Liver (tissue), 9 donors: ENCODE results near the gene EGFLAM. TPM values are rescaled to one million over a fixed set of nuclear protein-coding genes. Genes with fewer than 3 reads are reported as not detected.

Source experiments
- DNase-seq: peaks from one replicate; pipeline ENCODE4 v3.0.0-alpha.2; 2017; ENCODE audit warnings: low spot score
- H3K27ac ChIP-seq, 2 donors: one replicate each; pipeline ENCODE4 v1.7.0; 2013; ENCODE audit warnings: inconsistent platforms in 2 of 2, low read length in 2 of 2, control low read depth in 1 of 2, low read depth in 1 of 2, mild to moderate bottlenecking in 1 of 2
- H3K27me3 ChIP-seq, 4 donors: one replicate each; pipeline versions ENCODE4 v1.6.1 to v1.7.0; 2013; ENCODE audit warnings: low read length in 3 of 4, inconsistent platforms in 1 of 4, mild to moderate bottlenecking in 1 of 4, moderate library complexity in 1 of 4; ENCODE audit not compliant: control insufficient read depth in 4 of 4, insufficient read depth in 4 of 4
- H3K36me3 ChIP-seq, 4 donors: one replicate each; pipeline versions ENCODE4 v1.6.1 to v1.7.0; 2013; ENCODE audit warnings: low read length in 3 of 4, mild to moderate bottlenecking in 3 of 4, low read depth in 1 of 4, moderate library complexity in 1 of 4; ENCODE audit not compliant: control insufficient read depth in 4 of 4, insufficient read depth in 3 of 4
- H3K4me1 ChIP-seq, 4 donors: one replicate each; pipeline versions ENCODE4 v1.6.1 to v1.7.0; 2013; ENCODE audit warnings: low read length in 3 of 4, mild to moderate bottlenecking in 3 of 4, moderate library complexity in 1 of 4; ENCODE audit not compliant: control insufficient read depth in 4 of 4, insufficient read depth in 4 of 4
- H3K4me3 ChIP-seq, 3 donors: one replicate each; pipeline versions ENCODE4 v1.6.1 to v1.7.0; 2013; ENCODE audit warnings: low read length in 3 of 3, control low read depth in 1 of 3, low read depth in 1 of 3, mild to moderate bottlenecking in 1 of 3
- H3K9ac ChIP-seq, 2 donors: one replicate each; pipeline ENCODE4 v1.7.0; 2013; ENCODE audit warnings: low read length in 2 of 2, mild to moderate bottlenecking in 2 of 2, moderate library complexity in 2 of 2, control low read depth in 1 of 2, low read depth in 1 of 2
- H3K9me3 ChIP-seq, 4 donors: one replicate each; pipeline versions ENCODE4 v1.6.1 to v1.7.0; 2013; ENCODE audit warnings: low read length in 3 of 4; ENCODE audit not compliant: control insufficient read depth in 4 of 4
- ATF3 ChIP-seq: IDR thresholded peaks from 2 replicates; pipeline ENCODE4 v1.6.1; 2016; ENCODE audit warnings: antibody characterized with exemption
- FOXA1 ChIP-seq: IDR thresholded peaks from 2 replicates; pipeline ENCODE4 v1.6.1; 2016; ENCODE audit warnings: antibody characterized with exemption
- FOXA2 ChIP-seq: IDR thresholded peaks from 2 replicates; pipeline ENCODE4 v1.6.1; 2016; ENCODE audit warnings: antibody characterized with exemption
- HNF4A ChIP-seq, 2 donors: conservative IDR thresholded peaks; 2 replicates each; pipeline ENCODE4 v1.6.1; 2016; ENCODE audit warnings: antibody characterized with exemption in 2 of 2, mild to moderate bottlenecking in 2 of 2
- HNF4G ChIP-seq: IDR thresholded peaks from 2 replicates; pipeline ENCODE4 v1.6.1; 2016; ENCODE audit warnings: antibody characterized with exemption
- JUND ChIP-seq, 2 donors: IDR thresholded peaks; 2 replicates each; pipeline ENCODE4 v1.6.1; 2016; ENCODE audit warnings: antibody characterized with exemption in 2 of 2
- NR2F2 ChIP-seq: IDR thresholded peaks from 2 replicates; pipeline ENCODE4 v1.6.1; 2016; ENCODE audit warnings: antibody characterized with exemption
- RXRA ChIP-seq, 2 donors: IDR thresholded peaks; 2 replicates each; pipeline ENCODE4 v1.6.1; 2017 to 2018; ENCODE audit warnings: antibody characterized with exemption in 2 of 2, mild to moderate bottlenecking in 1 of 2
- SP1 ChIP-seq: IDR thresholded peaks from 2 replicates; pipeline ENCODE4 v1.6.1; 2018; ENCODE audit warnings: antibody characterized with exemption, mild to moderate bottlenecking
- ZBTB33 ChIP-seq: IDR thresholded peaks from 2 replicates; pipeline ENCODE4 v1.6.1; 2016; ENCODE audit warnings: antibody characterized with exemption
- WGBS: extraction: QIAGEN DNeasy Blood & Tissue Kit; methylation state at CpG from one replicate; pipeline ENCODE4 v1.1.7; 2013; 5-methylcytosine and 5-hydroxymethylcytosine counted together
- polyA plus RNA-seq, 2 donors: library from polyadenylated mRNA; stranded (reverse) in 1 of 2; unstranded in 1 of 2; fragments of 200-250 nt in 1 of 2; fragments of >200 nt in 1 of 2; fragmentation: Nextera tagmentation in 1 of 2; extraction: Ambion mirVana in 1 of 2; gene quantifications; one replicate each; pipeline versions ENCODE4 v1.2.1 to v1.2.3, GENCODE V29; 2013 to 2015
- total RNA-seq, 2 donors: library from RNA; depleted of rRNA; stranded (reverse); fragments of >200 nt; gene quantifications; one replicate each; pipeline ENCODE4 v1.2.3, GENCODE V29; 2014
- TF ChIP-seq, protein P1 (sequence below): IDR thresholded peaks from 2 replicates; pipeline ENCODE4 v1.6.1; 2016; ENCODE audit warnings: antibody characterized with exemption, mild to moderate bottlenecking
- donor health status: healthy.
- donor health status: healthy.
- donor health status: healthy.
- donor health status: healthy.
- donor health status: healthy.

EGFLAM gene
- total and polyA plus RNA-seq, 4 donors = 1.1 to 4.9 (median 1.9) TPM

- Histone ChIP-seq H3K9ac (no peak overlapping the region), H3K9me3 (no peaks in the 10 kb centered on the region), H3K27ac (peak overlapping the region; percentile 65 to 76), H3K4me1 (peaks cover 0 to 8% (median 5%) of the 10 kb centered on the region in 4 donors), H3K4me3 (no peak overlapping the region), H3K27me3 (peaks cover 0 to 3% (median 0%) of the 10 kb centered on the region in 4 donors), H3K36me3 (no peaks in the 10 kb centered on the region)
- TF ChIP-seq ATF3 (no peak), JUND (IDR thresholded peaks at IDR 0.05) (no peak), HNF4G (no peak), HNF4A (conservative IDR thresholded peaks at IDR 0.05) (no peak), FOXA1 (no peak), SP1 (no peak)
- DNase-seq = no peak
- 88% methylated on average over 12 of the region's 12 CpGs for WGBS
These were observed 209.9 kb downstream of the EGFLAM start for GRCh38 chr5:38468202-38468673.

GRCh38 chr5:38468978-38469706 lies 210.8 kb downstream of the EGFLAM start:
- no peak for DNase-seq
- Histone ChIP-seq H3K27ac (peak overlapping the region; percentile 65 to 76), H3K4me3 (no peak overlapping the region), H3K4me1 (peaks cover 0 to 3% (median 1%) of the 10 kb centered on the region in 4 donors), H3K9ac (no peak overlapping the region), H3K9me3 (no peaks in the 10 kb centered on the region), H3K27me3 (peaks cover 0 to 3% (median 0%) of the 10 kb centered on the region in 4 donors), H3K36me3 (no peaks in the 10 kb centered on the region)
- 83% methylated on average over 18 of the region's 18 CpGs for WGBS
- peak; percentile 77 for TF ChIP-seq SP1
- TF ChIP-seq NR2F2 = peak; percentile 84
- no peak for TF ChIP-seq ZBTB33
- TF ChIP-seq, protein P1, sequence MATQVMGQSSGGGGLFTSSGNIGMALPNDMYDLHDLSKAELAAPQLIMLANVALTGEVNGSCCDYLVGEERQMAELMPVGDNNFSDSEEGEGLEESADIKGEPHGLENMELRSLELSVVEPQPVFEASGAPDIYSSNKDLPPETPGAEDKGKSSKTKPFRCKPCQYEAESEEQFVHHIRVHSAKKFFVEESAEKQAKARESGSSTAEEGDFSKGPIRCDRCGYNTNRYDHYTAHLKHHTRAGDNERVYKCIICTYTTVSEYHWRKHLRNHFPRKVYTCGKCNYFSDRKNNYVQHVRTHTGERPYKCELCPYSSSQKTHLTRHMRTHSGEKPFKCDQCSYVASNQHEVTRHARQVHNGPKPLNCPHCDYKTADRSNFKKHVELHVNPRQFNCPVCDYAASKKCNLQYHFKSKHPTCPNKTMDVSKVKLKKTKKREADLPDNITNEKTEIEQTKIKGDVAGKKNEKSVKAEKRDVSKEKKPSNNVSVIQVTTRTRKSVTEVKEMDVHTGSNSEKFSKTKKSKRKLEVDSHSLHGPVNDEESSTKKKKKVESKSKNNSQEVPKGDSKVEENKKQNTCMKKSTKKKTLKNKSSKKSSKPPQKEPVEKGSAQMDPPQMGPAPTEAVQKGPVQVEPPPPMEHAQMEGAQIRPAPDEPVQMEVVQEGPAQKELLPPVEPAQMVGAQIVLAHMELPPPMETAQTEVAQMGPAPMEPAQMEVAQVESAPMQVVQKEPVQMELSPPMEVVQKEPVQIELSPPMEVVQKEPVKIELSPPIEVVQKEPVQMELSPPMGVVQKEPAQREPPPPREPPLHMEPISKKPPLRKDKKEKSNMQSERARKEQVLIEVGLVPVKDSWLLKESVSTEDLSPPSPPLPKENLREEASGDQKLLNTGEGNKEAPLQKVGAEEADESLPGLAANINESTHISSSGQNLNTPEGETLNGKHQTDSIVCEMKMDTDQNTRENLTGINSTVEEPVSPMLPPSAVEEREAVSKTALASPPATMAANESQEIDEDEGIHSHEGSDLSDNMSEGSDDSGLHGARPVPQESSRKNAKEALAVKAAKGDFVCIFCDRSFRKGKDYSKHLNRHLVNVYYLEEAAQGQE = no peak
- TF ChIP-seq RXRA (IDR thresholded peaks at IDR 0.05) = peak; percentile 28 to 75

DNA sequence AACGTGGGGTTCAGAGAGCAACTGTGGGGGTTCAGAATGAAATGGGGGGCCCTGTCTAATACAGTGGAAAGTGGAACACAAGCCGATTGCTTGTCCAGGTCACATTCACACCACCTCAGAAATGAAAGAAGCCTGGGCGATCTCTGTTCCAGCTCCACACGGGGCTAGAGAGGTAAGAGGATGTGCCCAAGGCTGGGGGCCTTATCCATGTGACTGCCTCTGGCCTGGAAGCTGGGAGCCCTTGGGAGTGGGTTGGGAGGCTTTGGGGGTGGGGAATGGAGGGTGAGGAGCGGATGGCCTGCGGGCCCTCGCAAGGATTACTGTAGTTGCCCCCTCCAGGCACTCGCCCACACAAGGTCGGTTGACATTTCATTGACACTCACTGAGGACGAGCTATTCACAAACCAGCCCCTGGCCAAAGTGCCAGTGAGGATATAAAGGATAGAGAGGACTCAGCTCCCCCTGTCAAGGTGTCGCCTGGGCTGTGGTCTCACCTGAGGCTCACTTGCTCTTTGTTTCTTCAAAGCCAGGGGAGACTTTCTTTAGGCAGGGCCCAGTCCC lies 211.4 kb downstream of the EGFLAM start:
- TF ChIP-seq FOXA2 (no peak), HNF4G (no peak)
- TF ChIP-seq, protein P1 = no peak

More for the DNA sequence above, 211.4 kb downstream of the EGFLAM start:
- peak overlapping the region; percentile 65 to 76 for H3K27ac ChIP-seq
- no peaks in the 10 kb centered on the region for H3K36me3 ChIP-seq
- no peak overlapping the region for H3K4me3 ChIP-seq
- WGBS = 92% methylated on average over 11 of the region's 11 CpGs
- H3K4me1 ChIP-seq = no peaks in the 10 kb centered on the region
- no peak overlapping the region for H3K9ac ChIP-seq
- DNase-seq = no peak
- peaks cover 0 to 3% (median 0%) of the 10 kb centered on the region in 4 donors for H3K27me3 ChIP-seq
- no peaks in the 10 kb centered on the region for H3K9me3 ChIP-seq
